Ovary (tissue), 3 donors: ENCODE data around the gene CHP1.

Source experiments
- CTCF ChIP-seq, 3 donors: fragments of 450-650 bp in 2 of 3; fragments of 200-600 bp in 1 of 3; IDR thresholded peaks; one replicate each; pipeline versions ENCODE4 v1.5.1 to v1.8.0; 2016 to 2022; ENCODE audit warnings: antibody characterized with exemption in 3 of 3, mild to moderate bottlenecking in 1 of 3
- EP300 ChIP-seq: sonication (generic); formaldehyde crosslinking; IDR thresholded peaks from one replicate; pipeline ENCODE4 v1.6.1; 2017; ENCODE audit warnings: antibody characterized with exemption
- POLR2A ChIP-seq: fragments of 450-650 bp; IDR thresholded peaks from one replicate; pipeline ENCODE4 v1.6.1; 2017; ENCODE audit warnings: antibody characterized with exemption, mild to moderate bottlenecking, moderate library complexity
- donor health status: DM: no; HTN: no; CAD: no.

GRCh38 chr15:41278319-41278718, 47.3 kb downstream of the CHP1 start:
- TF ChIP-seq POLR2A = no peak
- TF ChIP-seq CTCF (IDR thresholded peaks at IDR 0.05) = no peak
- no peak for TF ChIP-seq EP300
